22Rv1 (cell line): ENCODE data around the gene SPIN1.

Experiments used
- ZFX ChIP-seq: fragments of 450-650 bp; IDR thresholded peaks from 2 replicates; pipeline ENCODE4 v1.6.1; 2017; ENCODE audit warnings: antibody characterized with exemption, borderline replicate concordance
- TF ChIP-seq, protein P1 (sequence below): fragments of 450-650 bp; IDR thresholded peaks from 2 replicates; pipeline ENCODE4 v1.5.1; 2017; ENCODE audit warnings: mild to moderate bottlenecking

DNA sequence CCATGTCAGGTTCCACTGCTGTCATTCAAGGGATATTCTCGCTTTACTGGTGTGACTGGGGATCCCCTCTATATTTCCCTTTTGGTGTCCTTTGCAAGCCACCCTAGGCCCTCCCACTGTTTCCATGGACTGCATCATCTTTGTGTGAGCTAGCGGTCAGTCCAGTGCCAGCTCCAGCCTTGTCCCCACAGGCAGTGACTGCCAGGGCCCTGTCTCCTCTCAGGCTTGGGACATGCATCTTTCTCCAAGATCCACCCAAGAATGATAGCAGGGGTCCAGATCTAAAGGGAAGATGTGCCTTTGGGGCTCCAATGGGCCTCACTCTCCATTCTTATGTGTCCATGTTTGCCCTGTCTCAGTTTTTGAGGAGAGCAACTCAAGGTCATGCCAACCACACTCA lies 109.0 kb downstream of the SPIN1 start:
- TF ChIP-seq, protein P1, sequence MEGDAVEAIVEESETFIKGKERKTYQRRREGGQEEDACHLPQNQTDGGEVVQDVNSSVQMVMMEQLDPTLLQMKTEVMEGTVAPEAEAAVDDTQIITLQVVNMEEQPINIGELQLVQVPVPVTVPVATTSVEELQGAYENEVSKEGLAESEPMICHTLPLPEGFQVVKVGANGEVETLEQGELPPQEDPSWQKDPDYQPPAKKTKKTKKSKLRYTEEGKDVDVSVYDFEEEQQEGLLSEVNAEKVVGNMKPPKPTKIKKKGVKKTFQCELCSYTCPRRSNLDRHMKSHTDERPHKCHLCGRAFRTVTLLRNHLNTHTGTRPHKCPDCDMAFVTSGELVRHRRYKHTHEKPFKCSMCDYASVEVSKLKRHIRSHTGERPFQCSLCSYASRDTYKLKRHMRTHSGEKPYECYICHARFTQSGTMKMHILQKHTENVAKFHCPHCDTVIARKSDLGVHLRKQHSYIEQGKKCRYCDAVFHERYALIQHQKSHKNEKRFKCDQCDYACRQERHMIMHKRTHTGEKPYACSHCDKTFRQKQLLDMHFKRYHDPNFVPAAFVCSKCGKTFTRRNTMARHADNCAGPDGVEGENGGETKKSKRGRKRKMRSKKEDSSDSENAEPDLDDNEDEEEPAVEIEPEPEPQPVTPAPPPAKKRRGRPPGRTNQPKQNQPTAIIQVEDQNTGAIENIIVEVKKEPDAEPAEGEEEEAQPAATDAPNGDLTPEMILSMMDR: no peak
- TF ChIP-seq ZFX: no peak
